HepG2 (cell line): ENCODE measurements around the gene ANGPTL5. TPM values are rescaled to one million over a fixed set of nuclear protein-coding genes. Genes with fewer than 3 reads are reported as not detected.

Experiments used
- BCL6 ChIP-seq: IDR thresholded peaks from 2 replicates; pipeline ENCODE4 v1.6.1; 2016; ENCODE audit warnings: missing genetic modification reagents, missing compliant biosample characterization
- CREB3 ChIP-seq: sonication (generic); formaldehyde crosslinking; IDR thresholded peaks from 2 replicates; pipeline ENCODE4 v1.5.0; 2020; ENCODE audit warnings: missing genetic modification reagents
- CREM ChIP-seq, 2 experiments: sonication (generic) in 1 of 2; formaldehyde crosslinking in 1 of 2; IDR thresholded peaks; 2 replicates each; pipeline versions ENCODE4 v1.4.0 to v1.6.1; 2016 to 2020; ENCODE audit warnings: antibody characterized with exemption in 1 of 2, mild to moderate bottlenecking in 1 of 2, missing genetic modification reagents in 1 of 2
- MYPOP ChIP-seq: sonication (generic); formaldehyde crosslinking; IDR thresholded peaks from 2 replicates; pipeline ENCODE4 v1.8.1; 2023; ENCODE audit warnings: mild to moderate bottlenecking, moderate library complexity, missing genetic modification reagents
- NCOR1 ChIP-seq: fragments of 200-600 bp; sonication (generic); IDR thresholded peaks from 2 replicates; pipeline ENCODE4 v1.7.0; 2017; ENCODE audit warnings: antibody characterized with exemption, low read length, borderline replicate concordance
- PCBP2 ChIP-seq: fragments of 200-400 bp; formaldehyde crosslinking; optimal IDR thresholded peaks from 2 replicates; pipeline ENCODE3; 2018; ENCODE audit warnings: low read length, low read depth; ENCODE audit not compliant: poor library complexity, severe bottlenecking
- RBAK ChIP-seq: sonication (generic); formaldehyde crosslinking; IDR thresholded peaks from 2 replicates; pipeline ENCODE4 v1.5.1; 2020; ENCODE audit warnings: mild to moderate bottlenecking, missing genetic modification reagents
- TARDBP ChIP-seq: sonication (generic); formaldehyde crosslinking; IDR thresholded peaks from 2 replicates; pipeline ENCODE4 v1.8.0; 2022; ENCODE audit warnings: mild to moderate bottlenecking, missing genetic modification reagents
- ZMAT5 ChIP-seq: sonication (generic); formaldehyde crosslinking; IDR thresholded peaks from 2 replicates; pipeline ENCODE4 v1.5.0; 2020; ENCODE audit warnings: mild to moderate bottlenecking, low read depth, missing genetic modification reagents, borderline replicate concordance
- ZMYM4 ChIP-seq: sonication (generic); formaldehyde crosslinking; IDR thresholded peaks from 2 replicates; pipeline ENCODE4 v1.8.1; 2023; ENCODE audit warnings: mild to moderate bottlenecking, missing genetic modification reagents
- ZNF18 ChIP-seq: sonication (generic); formaldehyde crosslinking; IDR thresholded peaks from 2 replicates; pipeline ENCODE4 v1.8.0; 2022; ENCODE audit warnings: mild to moderate bottlenecking, missing genetic modification reagents; ENCODE audit not compliant: insufficient replicate concordance
- ZNF451 ChIP-seq: sonication (generic); formaldehyde crosslinking; IDR thresholded peaks from 2 replicates; pipeline ENCODE4 v1.5.0; 2020; ENCODE audit warnings: mild to moderate bottlenecking, missing genetic modification reagents
- ZNF615 ChIP-seq: sonication (generic); formaldehyde crosslinking; IDR thresholded peaks from 2 replicates; pipeline ENCODE4 v1.5.0; 2020; ENCODE audit warnings: mild to moderate bottlenecking, missing genetic modification reagents, borderline replicate concordance
- ZNF841 ChIP-seq: sonication (generic); formaldehyde crosslinking; IDR thresholded peaks from 2 replicates; pipeline ENCODE4 v1.8.1; 2023; ENCODE audit warnings: missing genetic modification reagents, borderline replicate concordance
- ZXDC ChIP-seq: sonication (generic); formaldehyde crosslinking; IDR thresholded peaks from 2 replicates; pipeline ENCODE4 v1.5.0; 2020; ENCODE audit warnings: mild to moderate bottlenecking, missing genetic modification reagents
- polyA plus RNA-seq, 8 experiments: library from polyadenylated mRNA; depleted of rRNA in 3 of 8; stranded (reverse) in 7 of 8; unstranded in 1 of 8; fragments of >200 nt; fragmentation: Illumina TruSeq in 4 of 8; extraction: Trizol in 4 of 8; gene quantifications; 2 replicates each; pipeline versions ENCODE4 v1.2.1 to v1.2.3, GENCODE V29; 2011 to 2016; ENCODE audit warnings: low read depth in 4 of 8, missing spikeins in 1 of 8, mixed read lengths in 1 of 8; ENCODE audit not compliant: insufficient read depth in 1 of 8
- total RNA-seq, 5 experiments: library from RNA; depleted of rRNA; stranded (reverse); fragments of >200 nt; fragmentation: Illumina TruSeq; extraction: Trizol; gene quantifications; 2 replicates each; pipeline ENCODE4 v1.2.3, GENCODE V29; 2016; ENCODE audit warnings: low read depth in 1 of 5
- TF ChIP-seq, protein P1 (sequence below): sonication (generic); formaldehyde crosslinking; IDR thresholded peaks from 2 replicates; pipeline ENCODE4 v1.8.1; 2023; ENCODE audit warnings: mild to moderate bottlenecking, inconsistent platforms, moderate library complexity, missing genetic modification reagents, borderline replicate concordance
- TF ChIP-seq, protein P2 (sequence below): sonication (generic); formaldehyde crosslinking; IDR thresholded peaks from 2 replicates; pipeline ENCODE4 v1.9.0; 2021; ENCODE audit warnings: missing genetic modification reagents, borderline replicate concordance

ANGPTL5 gene
- total and polyA plus RNA-seq, 2 of the 13 experiments (the other 11 are each of a cell fraction or from before 2014, with no cell fraction given): not detected

DNA sequence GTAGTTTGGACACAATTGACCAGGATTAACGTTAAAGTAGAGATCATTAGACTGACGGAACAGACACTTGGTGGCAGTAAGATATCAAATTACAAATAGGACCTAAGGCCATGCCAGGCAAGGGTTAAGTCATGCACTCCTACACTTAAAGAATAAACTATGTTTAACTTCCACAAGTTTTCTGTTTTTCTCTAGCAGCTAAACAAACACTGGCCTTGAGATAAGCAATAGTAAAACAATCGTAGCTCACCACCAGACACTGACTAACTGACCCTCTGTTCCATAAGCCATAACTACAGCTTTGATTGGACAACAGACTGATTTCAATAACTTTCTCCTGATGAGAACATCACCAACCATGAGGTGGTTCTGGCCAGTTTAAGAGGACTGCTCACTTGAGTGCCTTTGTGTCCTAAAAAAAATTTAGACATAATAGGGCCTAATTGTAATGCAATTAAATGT, 3.5 kb downstream of the ANGPTL5 start (continued):
- TF ChIP-seq, protein P1, sequence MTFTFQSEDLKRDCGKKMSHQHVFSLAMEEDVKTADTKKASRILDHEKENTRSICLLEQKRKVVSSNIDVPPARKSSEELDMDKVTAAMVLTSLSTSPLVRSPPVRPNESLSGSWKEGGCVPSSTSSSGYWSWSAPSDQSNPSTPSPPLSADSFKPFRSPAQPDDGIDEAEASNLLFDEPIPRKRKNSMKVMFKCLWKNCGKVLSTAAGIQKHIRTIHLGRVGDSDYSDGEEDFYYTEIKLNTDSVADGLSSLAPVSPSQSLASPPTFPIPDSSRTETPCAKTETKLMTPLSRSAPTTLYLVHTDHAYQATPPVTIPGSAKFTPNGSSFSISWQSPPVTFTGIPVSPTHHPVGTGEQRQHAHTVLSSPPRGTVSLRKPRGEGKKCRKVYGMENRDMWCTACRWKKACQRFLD: no peak
- TF ChIP-seq PCBP2 (no peak), BCL6 (CRISPR knock-in tag) (0 out of 2 replicates have a peak, but pooled peaks have one; percentile 38), ZNF18 (CRISPR knock-in tag) (no peak), MYPOP (CRISPR knock-in tag) (no peak), ZNF451 (CRISPR knock-in tag) (no peak), ZNF615 (no peak), NCOR1 (no peak), ZNF841 (CRISPR knock-in tag) (no peak), ZMAT5 (CRISPR knock-in tag) (no peak), ZMYM4 (CRISPR knock-in tag) (no peak; the same call in 1 of the 2 replicates), CREB3 (no peak), TARDBP (0 out of 2 replicates have a peak, but pooled peaks have one; percentile 29), RBAK (no peak), CREM (IDR thresholded peaks at IDR 0.05) (no peak; the same call in 1 of the 2 replicates), CREM (CRISPR knock-in tag; IDR thresholded peaks at IDR 0.05) (no peak), ZXDC (CRISPR knock-in tag) (no peak)
- TF ChIP-seq, protein P2, sequence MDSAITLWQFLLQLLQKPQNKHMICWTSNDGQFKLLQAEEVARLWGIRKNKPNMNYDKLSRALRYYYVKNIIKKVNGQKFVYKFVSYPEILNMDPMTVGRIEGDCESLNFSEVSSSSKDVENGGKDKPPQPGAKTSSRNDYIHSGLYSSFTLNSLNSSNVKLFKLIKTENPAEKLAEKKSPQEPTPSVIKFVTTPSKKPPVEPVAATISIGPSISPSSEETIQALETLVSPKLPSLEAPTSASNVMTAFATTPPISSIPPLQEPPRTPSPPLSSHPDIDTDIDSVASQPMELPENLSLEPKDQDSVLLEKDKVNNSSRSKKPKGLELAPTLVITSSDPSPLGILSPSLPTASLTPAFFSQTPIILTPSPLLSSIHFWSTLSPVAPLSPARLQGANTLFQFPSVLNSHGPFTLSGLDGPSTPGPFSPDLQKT (CRISPR knock-in tag): no peak
